ENCODE data around the gene FA2H.

FA2H gene

GRCh38 chr16:74753180-74753579, 21.4 kb downstream of the FA2H start:
- ChIA-PET CTCF (interaction anchor here (2.0 kb wide), 1 partner anchor 109 kb away, joined by 5 read pairs; no protein-coding TSS in a partner anchor), POLR2A (no interaction called here)
- TF ChIP-seq CTCF (IDR thresholded peaks at IDR 0.05; ENCODE audit: control extremely low read depth, extremely low read depth, low read depth, missing control alignments) = no peak
- no peak for DNase-seq (ENCODE audit: extremely low spot score)

- CTCF ChIA-PET = interaction anchor here (2.0 kb wide), 1 partner anchor 110 kb away, joined by 5 read pairs; no protein-coding TSS in a partner anchor
- TF ChIP-seq CTCF (IDR thresholded peaks at IDR 0.05; ENCODE audit: control extremely low read depth, extremely low read depth, low read depth, missing control alignments) = no peak
- DNase-seq (ENCODE audit: extremely low spot score) = no peak
- POLR2A ChIA-PET = no interaction called here
Measured at GRCh38 chr16:74752756-74753155, 21.9 kb downstream of the FA2H start.

- no peak for TF ChIP-seq CTCF (IDR thresholded peaks at IDR 0.05; ENCODE audit: control extremely low read depth, extremely low read depth, low read depth, missing control alignments)
- no peak for DNase-seq (ENCODE audit: extremely low spot score)
- ChIA-PET POLR2A (no interaction called here), CTCF (interaction anchor here (2.0 kb wide), 1 partner anchor 110 kb away, joined by 5 read pairs; no protein-coding TSS in a partner anchor)
Measured at GRCh38 chr16:74752258-74752657, 22.4 kb downstream of the FA2H start.

- CTCF ChIA-PET = no interaction called here
- no peak for DNase-seq (ENCODE audit: extremely low spot score)
- POLR2A ChIA-PET = no interaction called here
- TF ChIP-seq CTCF (IDR thresholded peaks at IDR 0.05; ENCODE audit: control extremely low read depth, extremely low read depth, low read depth, missing control alignments) = no peak
Measured at GRCh38 chr16:74751658-74752057, 23.0 kb downstream of the FA2H start.

- CTCF ChIA-PET = interaction anchor here (1.2 to 1.6 kb wide), 2 partner anchors 12 to 113 kb away, joined by 4 read pairs; no protein-coding TSS in a partner anchor
- TF ChIP-seq CTCF (IDR thresholded peaks at IDR 0.05; ENCODE audit: control extremely low read depth, extremely low read depth, low read depth, missing control alignments) = no peak
- DNase-seq (ENCODE audit: extremely low spot score) = no peak
- POLR2A ChIA-PET = no interaction called here
Measured at GRCh38 chr16:74749291-74750055, 25.1 kb downstream of the FA2H start.

- TF ChIP-seq CTCF (IDR thresholded peaks at IDR 0.05; ENCODE audit: control extremely low read depth, extremely low read depth, low read depth, missing control alignments) = no peak
- DNase-seq (ENCODE audit: extremely low spot score) = no peak
- CTCF ChIA-PET = interaction anchor here (1.2 to 1.6 kb wide), 2 partner anchors 11 to 113 kb away, joined by 4 read pairs; no protein-coding TSS in a partner anchor
- POLR2A ChIA-PET = no interaction called here
Measured at GRCh38 chr16:74748616-74749026, 26.0 kb downstream of the FA2H start.
